Glutamatergic neuron (in vitro differentiated cells): ENCODE results near the gene CEND1. TPM values are rescaled to one million over a fixed set of nuclear protein-coding genes. Genes with fewer than 3 reads are reported as not detected.

ENCODE experiments used
- DNase-seq: peaks from one replicate; pipeline ENCODE4 v3.0.0; 2022
- H3K27ac Mint-ChIP-seq: one replicate; pipeline ENCODE4 v1.8.0; 2020; ENCODE audit warnings: mild to moderate bottlenecking, mixed read lengths, inconsistent platforms; ENCODE audit not compliant: unreplicated experiment
- H3K27me3 Mint-ChIP-seq: one replicate; pipeline ENCODE4 v1.8.0; 2020; ENCODE audit warnings: mild to moderate bottlenecking, moderate library complexity, mixed read lengths, inconsistent platforms; ENCODE audit not compliant: unreplicated experiment
- H3K36me3 Mint-ChIP-seq: one replicate; pipeline ENCODE4 v1.8.0; 2020; ENCODE audit warnings: mild to moderate bottlenecking, mixed read lengths, inconsistent platforms; ENCODE audit not compliant: unreplicated experiment
- H3K4me1 Mint-ChIP-seq: one replicate; pipeline ENCODE4 v1.8.0; 2020; ENCODE audit warnings: mild to moderate bottlenecking, low read depth, mixed read lengths, inconsistent platforms; ENCODE audit not compliant: unreplicated experiment
- H3K4me3 Mint-ChIP-seq: one replicate; pipeline ENCODE4 v1.8.0; 2020; ENCODE audit warnings: mild to moderate bottlenecking, mixed read lengths, inconsistent platforms; ENCODE audit not compliant: unreplicated experiment
- H3K9me3 Mint-ChIP-seq: one replicate; pipeline ENCODE4 v1.8.0; 2020; ENCODE audit warnings: mild to moderate bottlenecking, moderate library complexity, mixed read lengths, inconsistent platforms; ENCODE audit not compliant: unreplicated experiment
- total RNA-seq: library from RNA; stranded (reverse); fragmentation: NEBNext Ultra II Directional; extraction: Animal tissue kit (Norgen Biotek cat#: 25700); gene quantifications from one replicate; pipeline ENCODE4 v1.2.1, GENCODE V29; 2021; ENCODE audit not compliant: unreplicated experiment
- TF ChIP-seq, protein P1 (sequence below): fragments of 200-600 bp; sonication (generic); IDR thresholded peaks from one replicate; pipeline ENCODE4 v1.5.0; 2021; ENCODE audit not compliant: partially characterized antibody, unreplicated experiment

CEND1 gene
- total RNA-seq, 1 donor from 2014 or later, result 58.7 TPM

DNA sequence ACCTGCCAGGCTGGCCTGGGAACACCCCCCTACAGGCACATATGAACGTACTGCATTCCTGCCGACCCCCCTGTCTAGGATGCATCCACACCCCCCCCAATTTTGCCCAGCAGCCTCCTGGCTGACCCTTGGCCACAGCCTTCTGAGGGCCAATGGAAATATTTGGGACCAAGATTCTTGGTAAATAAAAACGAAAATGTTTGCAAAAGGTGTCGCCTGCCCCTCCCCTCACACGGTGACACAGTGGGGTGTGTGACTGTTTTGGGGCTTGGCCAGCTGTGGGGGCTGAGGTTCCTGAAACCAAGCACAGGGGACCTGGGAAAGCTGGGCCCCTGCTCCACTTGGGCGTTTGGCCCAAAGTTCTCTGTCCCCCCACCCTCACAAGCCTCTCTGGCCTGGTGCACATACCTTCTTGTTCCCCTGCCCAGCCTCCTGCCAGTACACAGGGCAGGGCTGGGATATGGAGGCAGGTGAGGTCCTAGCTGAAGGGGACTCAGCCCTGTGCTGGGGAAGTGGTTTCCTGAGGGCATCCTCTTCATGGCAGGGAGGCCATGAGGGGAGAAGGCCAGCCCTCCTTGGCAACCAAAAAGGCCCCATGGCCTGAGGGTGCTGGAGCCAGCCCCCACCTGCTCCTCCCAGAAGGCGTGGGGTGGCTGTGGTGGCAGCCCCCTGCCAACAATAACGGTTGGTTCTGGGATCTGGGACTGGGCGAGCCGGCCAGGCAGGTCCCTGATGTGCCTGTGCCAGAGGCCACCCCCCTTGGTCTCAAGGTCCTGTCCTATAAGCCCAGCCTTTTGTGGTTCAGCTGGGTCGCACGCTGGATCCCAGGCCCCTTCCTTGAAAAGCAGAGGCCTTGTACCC is 35.7 kb upstream of the CEND1 start:
- peak overlapping the region; percentile 17 for H3K27ac Mint-ChIP-seq
- peaks cover 5% of the 10 kb centered on the region for H3K9me3 Mint-ChIP-seq
- peaks cover 8% of the 10 kb centered on the region for H3K4me1 Mint-ChIP-seq
- H3K4me3 Mint-ChIP-seq, result no peak overlapping the region
- peaks cover 13% of the 10 kb centered on the region for H3K27me3 Mint-ChIP-seq
- TF ChIP-seq, protein P1, sequence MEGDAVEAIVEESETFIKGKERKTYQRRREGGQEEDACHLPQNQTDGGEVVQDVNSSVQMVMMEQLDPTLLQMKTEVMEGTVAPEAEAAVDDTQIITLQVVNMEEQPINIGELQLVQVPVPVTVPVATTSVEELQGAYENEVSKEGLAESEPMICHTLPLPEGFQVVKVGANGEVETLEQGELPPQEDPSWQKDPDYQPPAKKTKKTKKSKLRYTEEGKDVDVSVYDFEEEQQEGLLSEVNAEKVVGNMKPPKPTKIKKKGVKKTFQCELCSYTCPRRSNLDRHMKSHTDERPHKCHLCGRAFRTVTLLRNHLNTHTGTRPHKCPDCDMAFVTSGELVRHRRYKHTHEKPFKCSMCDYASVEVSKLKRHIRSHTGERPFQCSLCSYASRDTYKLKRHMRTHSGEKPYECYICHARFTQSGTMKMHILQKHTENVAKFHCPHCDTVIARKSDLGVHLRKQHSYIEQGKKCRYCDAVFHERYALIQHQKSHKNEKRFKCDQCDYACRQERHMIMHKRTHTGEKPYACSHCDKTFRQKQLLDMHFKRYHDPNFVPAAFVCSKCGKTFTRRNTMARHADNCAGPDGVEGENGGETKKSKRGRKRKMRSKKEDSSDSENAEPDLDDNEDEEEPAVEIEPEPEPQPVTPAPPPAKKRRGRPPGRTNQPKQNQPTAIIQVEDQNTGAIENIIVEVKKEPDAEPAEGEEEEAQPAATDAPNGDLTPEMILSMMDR, result no peak
- no peaks in the 10 kb centered on the region for H3K36me3 Mint-ChIP-seq
- DNase-seq, result no peak

DNA sequence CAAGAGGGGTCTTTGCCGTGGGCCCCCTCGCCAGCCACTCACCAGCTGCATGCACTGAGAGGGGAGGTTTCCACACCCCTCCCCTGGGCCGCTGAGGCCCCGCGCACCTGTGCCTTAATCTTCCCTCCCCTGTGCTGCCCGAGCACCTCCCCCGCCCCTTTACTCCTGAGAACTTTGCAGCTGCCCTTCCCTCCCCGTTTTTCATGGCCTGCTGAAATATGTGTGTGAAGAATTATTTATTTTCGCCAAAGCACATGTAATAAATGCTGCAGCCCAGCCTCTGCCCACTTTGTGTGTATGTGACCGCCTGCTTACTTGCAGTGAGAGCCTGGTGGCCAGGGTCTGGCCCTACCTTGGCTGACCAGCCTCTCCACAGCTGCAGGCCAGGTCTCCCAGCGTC is 35.1 kb upstream of the CEND1 start:
- Mint-ChIP-seq H3K4me1 (peaks cover 8% of the 10 kb centered on the region), H3K9me3 (peaks cover 5% of the 10 kb centered on the region), H3K36me3 (no peaks in the 10 kb centered on the region), H3K27me3 (peaks cover 13% of the 10 kb centered on the region), H3K4me3 (no peak overlapping the region), H3K27ac (peak overlapping the region; percentile 17)
- TF ChIP-seq, protein P1, result no peak
- peak; percentile 15 for DNase-seq

DNA sequence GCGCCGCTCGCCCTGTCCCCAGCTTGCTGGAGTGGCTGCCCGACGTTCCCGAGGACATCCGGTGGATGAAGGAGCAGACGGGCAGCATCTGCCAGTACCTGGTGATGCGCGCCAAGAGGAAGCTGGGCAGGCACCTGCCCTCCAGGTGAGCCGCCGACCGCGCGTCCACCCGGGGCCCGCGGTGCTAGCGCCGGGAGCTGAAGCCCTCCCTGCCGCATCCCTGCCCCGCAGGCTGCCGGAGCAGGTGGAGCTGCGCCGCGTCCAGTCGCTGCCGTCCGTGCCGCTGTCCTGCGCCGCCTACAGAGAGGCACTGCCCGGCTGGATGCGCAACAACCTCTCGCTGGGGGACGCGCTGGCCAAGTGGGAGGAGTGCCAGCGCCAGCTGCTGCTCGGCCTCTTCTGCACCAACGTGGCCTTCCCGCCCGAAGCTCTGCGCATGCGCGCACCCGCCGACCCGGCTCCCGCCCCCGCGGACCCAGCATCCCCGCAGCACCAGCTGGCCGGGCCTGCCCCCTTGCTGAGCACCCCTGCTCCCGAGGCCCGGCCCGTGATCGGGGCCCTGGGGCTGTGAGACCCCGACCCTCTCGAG is 34.5 kb upstream of the CEND1 start:
- Mint-ChIP-seq H3K27me3 (peaks cover 13% of the 10 kb centered on the region), H3K4me1 (peaks cover 8% of the 10 kb centered on the region), H3K27ac (no peak overlapping the region), H3K4me3 (no peak overlapping the region), H3K36me3 (no peaks in the 10 kb centered on the region), H3K9me3 (peaks cover 5% of the 10 kb centered on the region)
- DNase-seq, result peak; percentile 14
- TF ChIP-seq, protein P1, result no peak

DNA sequence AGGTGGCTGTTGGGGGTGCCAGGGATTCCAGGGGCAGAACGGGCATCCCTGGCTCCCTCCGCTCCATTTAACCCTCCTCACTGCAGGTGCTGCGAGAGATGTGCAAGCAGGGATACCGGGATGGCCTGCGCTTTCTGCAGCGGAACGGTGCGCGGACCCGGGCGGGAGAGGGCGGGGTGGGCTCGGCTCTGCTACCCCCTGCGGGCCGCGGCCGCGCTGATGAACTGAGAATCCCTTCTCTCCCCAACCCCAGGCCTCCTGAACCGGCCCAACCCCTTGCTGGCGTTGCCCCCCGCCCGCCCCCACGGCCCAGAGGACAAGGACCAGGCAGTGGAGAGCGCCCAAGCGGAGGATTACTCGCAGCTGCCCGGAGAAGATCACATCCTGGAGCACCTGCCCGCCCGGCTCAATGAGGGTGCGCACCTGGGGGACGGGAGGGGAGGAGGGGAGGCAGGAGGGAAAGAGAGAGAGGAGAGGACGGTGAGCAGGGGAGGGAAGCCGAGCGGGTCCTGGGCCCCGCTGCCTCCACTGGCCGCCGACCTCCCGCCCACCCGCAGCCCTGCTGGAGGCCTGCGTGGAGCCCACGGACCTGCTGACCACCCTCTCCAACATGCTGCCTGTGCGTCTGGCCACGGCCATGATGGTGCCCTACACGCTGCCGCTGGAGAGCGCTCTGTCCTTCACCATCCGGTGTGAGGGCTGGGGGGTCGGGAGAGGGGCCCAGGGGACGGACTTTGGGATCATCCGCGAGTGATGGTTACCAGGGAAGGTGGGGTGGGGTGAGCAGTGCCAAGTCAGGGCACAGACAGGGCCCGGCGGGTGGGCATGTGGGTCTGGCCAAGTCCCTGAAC is 33.8 kb upstream of the CEND1 start:
- Mint-ChIP-seq H3K36me3 (no peaks in the 10 kb centered on the region), H3K27me3 (peaks cover 13% of the 10 kb centered on the region), H3K9me3 (peaks cover 3% of the 10 kb centered on the region), H3K4me1 (peaks cover 8% of the 10 kb centered on the region), H3K4me3 (no peak overlapping the region), H3K27ac (no peak overlapping the region)
- TF ChIP-seq, protein P1, result no peak
- DNase-seq, result peak; percentile 15
